ENCODE results near the gene PLET1. TPM values are rescaled to one million over a fixed set of nuclear protein-coding genes. Genes with fewer than 3 reads are reported as not detected.
A peak's percentile ranks its signal among the peaks of the same experiment; 100 is the strongest.

The PLET1 gene
- total RNA-seq, 1 donor from 2014 or later, result not detected

DNA sequence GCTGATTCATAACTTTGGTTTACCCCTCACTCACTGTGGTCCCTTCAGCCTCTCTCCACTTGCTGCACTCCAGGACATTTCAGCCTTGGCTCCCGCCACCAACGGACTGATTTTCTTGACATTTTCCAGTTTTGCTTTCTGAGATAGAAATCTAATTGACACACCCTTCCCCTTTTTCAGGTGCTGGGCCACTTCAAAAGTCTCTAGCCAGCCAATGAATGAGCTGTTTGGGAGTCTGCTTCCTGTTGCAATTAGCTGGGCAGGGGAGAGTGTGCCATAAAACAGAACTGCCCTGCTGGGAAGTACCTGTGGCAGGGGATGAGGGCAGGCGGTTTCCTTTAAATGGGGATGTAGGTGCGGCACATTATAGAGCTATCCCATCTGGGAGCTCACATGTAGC, 21.1 kb upstream of the PLET1 start:
- H3K27ac ChIP-seq, result no peak overlapping the region
- ATAC-seq, result no peak
- TF ChIP-seq, protein P1, sequence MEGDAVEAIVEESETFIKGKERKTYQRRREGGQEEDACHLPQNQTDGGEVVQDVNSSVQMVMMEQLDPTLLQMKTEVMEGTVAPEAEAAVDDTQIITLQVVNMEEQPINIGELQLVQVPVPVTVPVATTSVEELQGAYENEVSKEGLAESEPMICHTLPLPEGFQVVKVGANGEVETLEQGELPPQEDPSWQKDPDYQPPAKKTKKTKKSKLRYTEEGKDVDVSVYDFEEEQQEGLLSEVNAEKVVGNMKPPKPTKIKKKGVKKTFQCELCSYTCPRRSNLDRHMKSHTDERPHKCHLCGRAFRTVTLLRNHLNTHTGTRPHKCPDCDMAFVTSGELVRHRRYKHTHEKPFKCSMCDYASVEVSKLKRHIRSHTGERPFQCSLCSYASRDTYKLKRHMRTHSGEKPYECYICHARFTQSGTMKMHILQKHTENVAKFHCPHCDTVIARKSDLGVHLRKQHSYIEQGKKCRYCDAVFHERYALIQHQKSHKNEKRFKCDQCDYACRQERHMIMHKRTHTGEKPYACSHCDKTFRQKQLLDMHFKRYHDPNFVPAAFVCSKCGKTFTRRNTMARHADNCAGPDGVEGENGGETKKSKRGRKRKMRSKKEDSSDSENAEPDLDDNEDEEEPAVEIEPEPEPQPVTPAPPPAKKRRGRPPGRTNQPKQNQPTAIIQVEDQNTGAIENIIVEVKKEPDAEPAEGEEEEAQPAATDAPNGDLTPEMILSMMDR (IDR thresholded peaks at IDR 0.05), result no peak
- no peaks in the 10 kb centered on the region for H3K9me3 ChIP-seq
- no peaks in the 10 kb centered on the region for H3K36me3 ChIP-seq
- no peak for DNase-seq
- peaks cover 7% of the 10 kb centered on the region for H3K4me1 ChIP-seq
- no peak overlapping the region for H3K4me3 ChIP-seq
- no peaks in the 10 kb centered on the region for H3K27me3 ChIP-seq (ENCODE audit: low read depth)
- intact Hi-C loops (cut with DNase I), result loop anchor here (2.0 kb wide), 1 partner anchor 61 kb away; no protein-coding TSS in a partner anchor

DNA sequence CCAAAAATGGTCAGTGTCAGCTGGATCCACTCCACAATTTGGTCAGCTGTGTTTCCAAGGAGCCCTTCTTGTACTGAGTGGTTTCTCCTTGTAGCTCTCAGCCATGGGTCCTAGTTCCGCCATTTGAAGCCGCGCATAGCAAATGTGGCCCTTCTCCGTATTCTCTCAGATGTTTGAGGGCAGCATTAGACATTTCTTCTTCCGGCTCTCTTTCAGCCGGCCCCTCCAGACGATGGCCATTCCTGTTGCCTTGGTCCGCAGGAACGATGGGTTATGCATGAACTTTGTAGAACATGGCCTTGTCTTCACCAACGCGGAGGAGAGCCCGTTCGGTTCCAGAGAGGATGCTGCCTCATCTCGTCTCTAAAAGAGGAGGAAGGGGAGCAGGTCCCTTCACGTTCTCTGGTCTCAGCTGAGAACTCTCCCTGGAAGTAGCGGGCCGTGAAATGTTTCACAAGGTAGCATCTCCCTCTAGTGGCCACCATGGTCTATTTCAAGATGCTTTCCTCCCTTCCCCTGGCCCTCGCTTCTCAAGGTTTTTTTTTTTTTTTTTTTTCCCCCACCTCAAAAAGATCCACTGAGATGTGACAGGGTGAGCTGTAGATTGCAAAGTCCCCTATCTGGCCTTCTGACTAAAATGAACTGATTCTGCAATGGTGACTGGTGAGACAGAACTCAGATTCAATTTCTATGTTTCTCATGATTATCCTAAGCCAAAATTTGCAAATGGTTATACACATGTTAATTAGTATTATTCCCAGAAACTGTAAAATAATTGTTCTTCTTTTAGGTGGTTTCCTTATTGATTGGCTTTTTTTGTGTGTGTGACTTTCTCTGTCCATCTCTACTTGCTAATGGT, 19.8 kb upstream of the PLET1 start:
- Histone ChIP-seq H3K27ac (no peak overlapping the region), H3K4me3 (peak overlapping the region; percentile 50), H3K4me1 (peaks cover 7% of the 10 kb centered on the region), H3K9me3 (no peaks in the 10 kb centered on the region), H3K27me3 (ENCODE audit: low read depth) (no peaks in the 10 kb centered on the region), H3K36me3 (no peaks in the 10 kb centered on the region)
- DNase-seq (peak; percentile 53), ATAC-seq (peak; percentile 92 to 97)
- TF ChIP-seq, protein P1 (IDR thresholded peaks at IDR 0.05), result peak; percentile 61
- intact Hi-C loops (cut with DNase I), result loop anchor here (2.0 kb wide), 1 partner anchor 60 kb away; no protein-coding TSS in a partner anchor

DNA sequence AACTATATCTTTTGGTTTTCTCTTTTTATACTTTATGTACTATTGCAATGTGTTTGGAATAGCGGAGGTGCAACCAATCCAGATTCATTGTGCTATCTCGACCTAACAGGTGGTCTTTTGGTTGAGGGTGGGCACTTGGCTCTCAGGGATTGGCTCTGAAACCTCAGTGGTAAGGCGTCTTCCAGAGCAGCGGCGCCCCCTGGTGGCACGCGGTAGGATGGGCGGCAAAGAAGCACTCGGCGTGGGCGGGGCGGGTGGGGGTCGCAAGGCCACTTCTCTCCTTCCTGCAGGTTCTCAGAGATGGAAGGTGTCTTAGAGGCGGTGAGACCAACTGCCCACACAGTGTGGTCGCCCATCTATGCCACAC, 19.2 kb upstream of the PLET1 start:
- Histone ChIP-seq H3K36me3 (no peaks in the 10 kb centered on the region), H3K27me3 (ENCODE audit: low read depth) (no peaks in the 10 kb centered on the region), H3K27ac (no peak overlapping the region), H3K4me1 (peaks cover 7% of the 10 kb centered on the region), H3K9me3 (no peaks in the 10 kb centered on the region), H3K4me3 (peak overlapping the region; percentile 50)
- TF ChIP-seq, protein P1 (IDR thresholded peaks at IDR 0.05), result peak; percentile 85
- ATAC-seq (peak; percentile 89 to 92), DNase-seq (peak; percentile 82)
- intact Hi-C loops (cut with DNase I), result loop anchor here (2.0 kb wide), 1 partner anchor 59 kb away; no protein-coding TSS in a partner anchor

DNA sequence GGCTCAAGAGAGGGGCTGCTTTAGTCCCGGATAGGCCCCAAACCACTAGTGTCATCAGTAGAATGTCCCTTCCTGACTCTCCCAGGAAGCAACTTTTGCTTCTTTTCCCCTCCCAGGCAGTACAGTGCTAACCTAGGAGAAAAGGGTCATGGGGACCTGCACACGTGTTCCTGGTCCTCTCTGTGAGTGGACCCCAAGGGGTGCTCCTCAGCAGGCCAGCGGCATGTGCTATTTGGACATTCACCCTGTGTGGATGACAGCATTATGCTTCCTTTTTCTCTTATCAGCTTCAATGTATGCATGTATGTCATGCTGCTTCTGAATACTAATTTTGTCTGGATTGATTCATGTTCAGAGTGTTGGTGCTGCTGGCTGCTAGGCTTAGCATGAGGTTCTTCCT, 18.1 kb upstream of the PLET1 start:
- intact Hi-C loops (cut with DNase I), result no loop called here
- Histone ChIP-seq H3K36me3 (no peaks in the 10 kb centered on the region), H3K27ac (no peak overlapping the region), H3K27me3 (ENCODE audit: low read depth) (no peaks in the 10 kb centered on the region), H3K4me3 (no peak overlapping the region), H3K4me1 (peaks cover 7% of the 10 kb centered on the region), H3K9me3 (no peaks in the 10 kb centered on the region)
- TF ChIP-seq, protein P1 (IDR thresholded peaks at IDR 0.05), result no peak
- ATAC-seq, result no peak
- DNase-seq, result no peak

DNA sequence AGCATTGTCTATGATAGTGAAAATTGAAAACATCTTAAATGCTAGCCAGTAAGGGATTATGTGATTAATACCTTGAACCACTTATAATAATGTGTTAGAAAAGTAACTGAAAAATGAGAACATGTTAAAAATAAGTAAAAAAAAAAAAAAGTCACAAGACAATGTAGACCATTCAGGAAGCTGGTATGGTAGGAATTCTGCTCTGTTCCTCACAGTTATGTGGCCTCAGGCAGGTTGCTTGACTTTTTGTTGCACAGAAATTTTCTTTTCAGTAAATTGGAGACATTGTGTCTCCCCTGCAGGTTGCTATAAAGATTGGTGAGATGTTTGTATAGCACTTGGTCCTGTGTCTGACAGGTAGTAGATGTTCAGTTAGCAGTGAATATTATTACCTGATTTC, 17.3 kb upstream of the PLET1 start:
- no peak for ATAC-seq
- TF ChIP-seq, protein P1 (IDR thresholded peaks at IDR 0.05), result no peak
- Histone ChIP-seq H3K4me1 (peaks cover 7% of the 10 kb centered on the region), H3K27me3 (ENCODE audit: low read depth) (no peaks in the 10 kb centered on the region), H3K4me3 (no peak overlapping the region), H3K27ac (no peak overlapping the region), H3K9me3 (no peaks in the 10 kb centered on the region), H3K36me3 (no peaks in the 10 kb centered on the region)
- DNase-seq, result no peak
- intact Hi-C loops (cut with DNase I), result no loop called here
